GM23338 (cell line): ENCODE measurements around the gene FKBP2. TPM values are rescaled to one million over a fixed set of nuclear protein-coding genes. Genes with fewer than 3 reads are reported as not detected.

Experiments used
- ATAC-seq: fragments of 200-7000 bp; cut with Tn5 transposase; 3 replicates; pipeline ENCODE4 v1.9.1; 2020
- DNase-seq: peaks from one replicate; pipeline ENCODE4 v3.0.0-alpha.2; 2015; ENCODE audit warnings: low spot score
- H2AFZ ChIP-seq: fragments of 200-600 bp; sonication (generic); 2 replicates; pipeline ENCODE4 v1.8.0; 2016; ENCODE audit warnings: antibody characterized with exemption, mild to moderate bottlenecking, moderate library complexity
- H3F3A ChIP-seq: fragments of 200-600 bp; sonication (generic); replicated peaks from 2 replicates; pipeline ENCODE4 v1.8.0; 2017; ENCODE audit warnings: antibody characterized with exemption, mixed run types, low read depth
- H3K27ac ChIP-seq: fragments of 200-600 bp; sonication (generic); 2 replicates; pipeline ENCODE4 v1.6.1; 2016; ENCODE audit warnings: low read depth
- H3K27me3 ChIP-seq: fragments of 200-600 bp; sonication (generic); 2 replicates; pipeline ENCODE4 v1.8.0; 2016; ENCODE audit warnings: mild to moderate bottlenecking, mixed run types, moderate library complexity; ENCODE audit not compliant: insufficient read depth
- H3K36me3 ChIP-seq: fragments of 200-600 bp; sonication (generic); 2 replicates; pipeline ENCODE4 v1.8.0; 2016; ENCODE audit warnings: mild to moderate bottlenecking; ENCODE audit not compliant: insufficient read depth
- H3K4me1 ChIP-seq: fragments of 200-600 bp; sonication (generic); 2 replicates; pipeline ENCODE4 v1.8.0; 2016; ENCODE audit warnings: mild to moderate bottlenecking, moderate library complexity; ENCODE audit not compliant: insufficient read depth
- H3K4me2 ChIP-seq: fragments of 200-600 bp; sonication (generic); 2 replicates; pipeline ENCODE4 v1.7.1; 2017; ENCODE audit warnings: mixed run types
- H3K4me3 ChIP-seq: fragments of 200-600 bp; sonication (generic); 2 replicates; pipeline ENCODE4 v1.6.1; 2016; ENCODE audit warnings: mixed run types
- H3K79me2 ChIP-seq: fragments of 200-600 bp; sonication (generic); replicated peaks from 2 replicates; pipeline ENCODE4 v1.8.0; 2017; ENCODE audit warnings: mild to moderate bottlenecking; ENCODE audit not compliant: insufficient read depth
- H3K9me2 ChIP-seq: fragments of 200-600 bp; sonication (generic); 2 replicates; pipeline ENCODE4 v1.8.0; 2017; ENCODE audit not compliant: insufficient read depth
- H4K20me1 ChIP-seq: fragments of 200-600 bp; sonication (generic); replicated peaks from 2 replicates; pipeline ENCODE4 v1.8.0; 2017; ENCODE audit warnings: mild to moderate bottlenecking; ENCODE audit not compliant: insufficient read depth
- H3K27ac Mint-ChIP-seq: 2 replicates; pipeline ENCODE4 v1.8.0; 2020; ENCODE audit warnings: inconsistent platforms, mild to moderate bottlenecking, moderate library complexity, mixed read lengths
- H3K27me3 Mint-ChIP-seq: 3 replicates; pipeline ENCODE4 v1.8.0; 2022; ENCODE audit warnings: low read depth, mild to moderate bottlenecking, moderate library complexity, mixed read lengths, inconsistent platforms; ENCODE audit not compliant: insufficient read depth, poor library complexity
- H3K36me3 Mint-ChIP-seq: 3 replicates; pipeline ENCODE4 v1.8.0; 2021; ENCODE audit warnings: low read depth, mild to moderate bottlenecking, inconsistent platforms, moderate library complexity, mixed read lengths
- H3K4me1 Mint-ChIP-seq: 3 replicates; pipeline ENCODE4 v1.8.0; 2020; ENCODE audit warnings: mild to moderate bottlenecking, inconsistent platforms, mixed read lengths
- H3K4me3 Mint-ChIP-seq: 3 replicates; pipeline ENCODE4 v1.8.0; 2021; ENCODE audit warnings: moderate library complexity, mild to moderate bottlenecking, inconsistent platforms, mixed read lengths
- H3K9me3 Mint-ChIP-seq: 3 replicates; pipeline ENCODE4 v1.8.0; 2020; ENCODE audit warnings: moderate library complexity, mild to moderate bottlenecking, inconsistent platforms, mixed read lengths
- CREB1 ChIP-seq: fragments of 250-450 bp; sonication (Bioruptor Pico); IDR thresholded peaks from 2 replicates; pipeline ENCODE4 v1.5.0; 2020; ENCODE audit warnings: low read depth, mild to moderate bottlenecking, moderate library complexity
- CTCF ChIP-seq, 2 experiments: fragments of 200-600 bp in 1 of 2; sonication (generic) in 1 of 2; conservative IDR thresholded peaks; 2 replicates each; pipeline versions ENCODE4 v1.5.1 to v1.6.1; 2016 to 2017; ENCODE audit warnings: antibody characterized with exemption in 2 of 2, low read depth in 2 of 2, mild to moderate bottlenecking in 2 of 2, moderate library complexity in 1 of 2
- EZH2 ChIP-seq: fragments of 200-600 bp; sonication (generic); IDR thresholded peaks from one replicate; pipeline ENCODE4 v1.8.0; 2017; ENCODE audit warnings: antibody characterized with exemption, mild to moderate bottlenecking, low read depth; ENCODE audit not compliant: unreplicated experiment
- EZH2phosphoT487 ChIP-seq: fragments of 200-600 bp; sonication (generic); IDR thresholded peaks from one replicate; pipeline ENCODE4 v1.8.1; 2018; ENCODE audit warnings: antibody characterized with exemption; ENCODE audit not compliant: unreplicated experiment
- JUNB ChIP-seq: IDR thresholded peaks from one replicate; pipeline ENCODE4 v1.6.1; 2016; ENCODE audit warnings: antibody characterized with exemption; ENCODE audit not compliant: unreplicated experiment
- NANOG ChIP-seq: IDR thresholded peaks from 2 replicates; pipeline ENCODE4 v1.6.1; 2016; ENCODE audit warnings: antibody characterized with exemption, borderline replicate concordance
- POLR2AphosphoS5 ChIP-seq: IDR thresholded peaks from 2 replicates; pipeline ENCODE4 v1.6.1; 2016; ENCODE audit warnings: antibody characterized with exemption, low read depth
- REST ChIP-seq: IDR thresholded peaks from one replicate; pipeline ENCODE4 v1.6.1; 2018; ENCODE audit warnings: antibody characterized with exemption; ENCODE audit not compliant: unreplicated experiment
- STAT1 ChIP-seq: IDR thresholded peaks from one replicate; pipeline ENCODE4 v1.6.1; 2016; ENCODE audit warnings: antibody characterized with exemption; ENCODE audit not compliant: unreplicated experiment
- ZNF114 ChIP-seq: fragments of 250-450 bp; sonication (Bioruptor Pico); IDR thresholded peaks from 2 replicates; pipeline ENCODE4 v1.5.0; 2020; ENCODE audit warnings: mild to moderate bottlenecking, moderate library complexity
- ZNF331 ChIP-seq: fragments of 250-450 bp; sonication (Bioruptor Pico); IDR thresholded peaks from 2 replicates; pipeline ENCODE4 v1.5.0; 2020; ENCODE audit warnings: low read depth, mild to moderate bottlenecking, moderate library complexity
- ZNF462 ChIP-seq: fragments of 250-450 bp; sonication (Bioruptor Pico); IDR thresholded peaks from 2 replicates; pipeline ENCODE4 v1.5.0; 2020; ENCODE audit warnings: mild to moderate bottlenecking, moderate library complexity
- polyA plus RNA-seq: library from polyadenylated mRNA; unstranded; fragments of >200 nt; fragmentation: Nextera tagmentation; extraction: Ambion mirVana; gene quantifications from 2 replicates; pipeline ENCODE4 v1.2.1, GENCODE V29; 2016
- total RNA-seq: library from RNA; depleted of rRNA; stranded (reverse); fragments of >200 nt; shearing (Covaris generic); gene quantifications from 2 replicates; pipeline ENCODE4 v1.2.3, GENCODE V29; 2014
- TF ChIP-seq, protein P1 (sequence below): IDR thresholded peaks from 2 replicates; pipeline ENCODE4 v1.6.1; 2016; ENCODE audit warnings: antibody characterized with exemption

Gene FKBP2
- total and polyA plus RNA-seq, 2 experiments from 2014 or later = 31.4 to 201 TPM

DNA sequence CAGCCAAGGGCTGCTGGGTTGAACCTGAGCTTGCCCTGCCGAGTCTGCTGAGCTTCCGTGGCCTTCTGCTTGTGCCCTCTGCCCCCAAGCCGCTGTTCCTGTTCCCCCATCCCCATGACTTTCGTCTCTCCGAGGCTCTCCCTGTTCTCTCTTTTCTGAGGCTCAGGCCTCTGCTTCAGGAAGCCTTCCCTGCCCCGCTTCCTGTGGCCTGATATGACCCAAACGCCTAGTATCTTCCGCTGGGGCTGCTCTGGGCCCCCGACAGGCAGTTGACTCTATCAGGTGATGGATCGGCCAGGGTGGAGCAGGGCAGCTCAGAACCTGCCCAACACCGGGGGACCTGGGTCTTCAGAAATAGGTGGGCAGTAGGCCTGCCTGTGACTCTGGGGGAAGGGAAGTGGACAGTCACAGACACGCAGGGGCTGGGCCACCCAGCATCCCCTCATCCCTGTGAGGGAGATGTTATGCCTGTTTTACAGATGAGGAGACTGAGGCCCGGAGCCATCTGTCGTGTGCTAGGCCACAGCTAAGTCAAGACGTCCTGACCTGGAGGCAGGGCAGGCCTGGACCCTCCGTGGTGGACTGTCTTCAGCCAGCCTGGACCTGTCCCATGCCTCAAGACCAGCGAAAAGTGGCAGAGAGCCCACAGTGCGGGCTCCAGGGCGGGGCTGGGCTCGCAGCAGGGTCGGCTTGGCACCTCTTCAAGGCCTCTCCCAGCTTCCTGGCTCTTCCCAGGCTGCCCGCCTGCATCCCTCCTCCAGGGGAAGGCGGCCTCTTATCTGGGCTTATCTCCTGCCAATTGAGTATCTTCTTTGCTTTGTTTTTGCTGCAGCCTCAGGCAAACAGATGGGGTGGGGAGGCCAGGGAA is 27.4 kb downstream of the FKBP2 start:
- H3K27ac Mint-ChIP-seq = peak overlapping the region; percentile 73; the same call in 1 of the 2 replicates
- H3K9me3 Mint-ChIP-seq = peaks cover 3% of the 10 kb centered on the region; the same call in 2 of the 3 replicates
- H4K20me1 ChIP-seq = no peaks in the 10 kb centered on the region
- no peaks in the 10 kb centered on the region; the same call in 1 of the 2 replicates for H3K36me3 ChIP-seq
- TF ChIP-seq, protein P1, sequence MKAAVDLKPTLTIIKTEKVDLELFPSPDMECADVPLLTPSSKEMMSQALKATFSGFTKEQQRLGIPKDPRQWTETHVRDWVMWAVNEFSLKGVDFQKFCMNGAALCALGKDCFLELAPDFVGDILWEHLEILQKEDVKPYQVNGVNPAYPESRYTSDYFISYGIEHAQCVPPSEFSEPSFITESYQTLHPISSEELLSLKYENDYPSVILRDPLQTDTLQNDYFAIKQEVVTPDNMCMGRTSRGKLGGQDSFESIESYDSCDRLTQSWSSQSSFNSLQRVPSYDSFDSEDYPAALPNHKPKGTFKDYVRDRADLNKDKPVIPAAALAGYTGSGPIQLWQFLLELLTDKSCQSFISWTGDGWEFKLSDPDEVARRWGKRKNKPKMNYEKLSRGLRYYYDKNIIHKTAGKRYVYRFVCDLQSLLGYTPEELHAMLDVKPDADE = no peak
- TF ChIP-seq ZNF462 (CRISPR knock-in tag) (no peak), STAT1 (no peak), ZNF114 (CRISPR knock-in tag) (no peak), POLR2AphosphoS5 (no peak), EZH2phosphoT487 (no peak), JUNB (no peak), ZNF331 (CRISPR knock-in tag) (no peak), CTCF (conservative IDR thresholded peaks at IDR 0.05; ENCODE audit: low read depth in 2 of 2) (no peak), CREB1 (CRISPR knock-in tag) (no peak), REST (no peak), EZH2 (no peak), NANOG (no peak)
- peaks cover 23% of the 10 kb centered on the region for H3K4me1 Mint-ChIP-seq
- H3K4me2 ChIP-seq = peak overlapping the region; percentile 94
- peaks cover 37% of the 10 kb centered on the region for H3K36me3 Mint-ChIP-seq
- H3F3A ChIP-seq = peaks cover 33% of the 10 kb centered on the region
- H3K79me2 ChIP-seq = no peaks in the 10 kb centered on the region
- H3K27me3 Mint-ChIP-seq = peaks cover 23% of the 10 kb centered on the region
- DNase-seq (no peak), ATAC-seq (no peak)
- peak overlapping the region; percentile 94 for H3K4me3 Mint-ChIP-seq
- no peaks in the 10 kb centered on the region for H3K27me3 ChIP-seq
- peaks cover 11% of the 10 kb centered on the region; the same call in 1 of the 2 replicates for H3K4me1 ChIP-seq
- no peak overlapping the region for H2AFZ ChIP-seq
- no peaks in the 10 kb centered on the region for H3K9me2 ChIP-seq
- peak overlapping the region; percentile 81 for H3K27ac ChIP-seq
- peak overlapping the region; percentile 73 for H3K4me3 ChIP-seq
